Measurements from ENCODE around the gene IARS2. TPM values are rescaled to one million over a fixed set of nuclear protein-coding genes. Genes with fewer than 3 reads are reported as not detected.
"Not testable (repeated sequence)": the region's sequence is repeated elsewhere in the genome, so short reads cannot be mapped to it uniquely, and the experiment has no call there.

The IARS2 gene
- total RNA-seq, 4 donors from 2014 or later: 62.3 to 87.6 (median 79.2) TPM

- intact Hi-C loops (cut with DNase I; ENCODE audit: low total_unique reads): no loop called here
- TF ChIP-seq CTCF (IDR thresholded peaks at IDR 0.05): no peak
- no peak for TF ChIP-seq POLR2A (IDR thresholded peaks at IDR 0.05)
- WGBS, 2 donors: 53 to 61% methylated on average over 2 of the region's 2 CpGs
- DNase-seq (ENCODE audit: low spot score in 2 of 2): no peak
- no peak overlapping the region for H3K4me3 ChIP-seq (ENCODE audit: low read depth, poor library complexity, severe bottlenecking)
Observed at GRCh38 chr1:220157738-220158137, 63.8 kb downstream of the IARS2 start.

GRCh38 chr1:220158530-220158929 is 64.6 kb downstream of the IARS2 start:
- DNase-seq (ENCODE audit: low spot score in 2 of 2); H3K4me3 ChIP-seq (ENCODE audit: low read depth, poor library complexity, severe bottlenecking); intact Hi-C loops (cut with DNase I; ENCODE audit: low total_unique reads): not testable (repeated sequence)
- WGBS, 2 donors: 97 to 98% methylated on average over 7 of the region's 7 CpGs

GRCh38 chr1:220159041-220159440 is 65.1 kb downstream of the IARS2 start:
- H3K4me3 ChIP-seq (ENCODE audit: low read depth, poor library complexity, severe bottlenecking): no peak overlapping the region
- no peak for TF ChIP-seq CTCF (IDR thresholded peaks at IDR 0.05)
- no peak for TF ChIP-seq POLR2A (IDR thresholded peaks at IDR 0.05)
- intact Hi-C loops (cut with DNase I; ENCODE audit: low total_unique reads): no loop called here
- DNase-seq (ENCODE audit: low spot score in 2 of 2): no peak
- WGBS, 2 donors: 98 to 99% methylated on average over 3 of the region's 3 CpGs

- TF ChIP-seq POLR2A (IDR thresholded peaks at IDR 0.05): no peak
- no peak for TF ChIP-seq CTCF (IDR thresholded peaks at IDR 0.05)
Observed at GRCh38 chr1:220160027-220160426, 66.1 kb downstream of the IARS2 start.

GRCh38 chr1:220164116-220164515 is 70.2 kb downstream of the IARS2 start:
- TF ChIP-seq POLR2A (IDR thresholded peaks at IDR 0.05) (no peak), CTCF (IDR thresholded peaks at IDR 0.05) (no peak)
- no peak overlapping the region for H3K4me3 ChIP-seq (ENCODE audit: low read depth, poor library complexity, severe bottlenecking)
- intact Hi-C loops (cut with DNase I; ENCODE audit: low total_unique reads): no loop called here
- WGBS, 2 donors: 96 to 98% methylated on average over 1 of the region's 1 CpG
- DNase-seq (ENCODE audit: low spot score in 2 of 2): no peak

More at GRCh38 chr1:220160027-220160426, 66.1 kb downstream of the IARS2 start:
- intact Hi-C loops (cut with DNase I; ENCODE audit: low total_unique reads): no loop called here
- H3K4me3 ChIP-seq (ENCODE audit: low read depth, poor library complexity, severe bottlenecking): no peak overlapping the region
- no peak for DNase-seq (ENCODE audit: low spot score in 2 of 2)
- 97 to 100% methylated on average over 1 of the region's 1 CpG for WGBS, 2 donors

GRCh38 chr1:220164517-220164916 is 70.6 kb downstream of the IARS2 start:
- 58 to 66% methylated on average over 2 of the region's 2 CpGs for WGBS, 2 donors
- H3K4me3 ChIP-seq (ENCODE audit: low read depth, poor library complexity, severe bottlenecking): no peak overlapping the region
- intact Hi-C loops (cut with DNase I; ENCODE audit: low total_unique reads): no loop called here
- DNase-seq (ENCODE audit: low spot score in 2 of 2): no peak
- TF ChIP-seq CTCF (IDR thresholded peaks at IDR 0.05): no peak
- no peak for TF ChIP-seq POLR2A (IDR thresholded peaks at IDR 0.05)
